ENCODE measurements around the gene EFNB1.

Gene EFNB1

GRCh38 chrX:68843992-68844391 is 15.2 kb downstream of the EFNB1 start:
- no peak for DNase-seq (ENCODE audit: low read depth in 2 of 2)

- DNase-seq (ENCODE audit: low read depth in 2 of 2), result no peak
Measured at GRCh38 chrX:68844581-68844980, 15.8 kb downstream of the EFNB1 start.

- DNase-seq (ENCODE audit: low read depth in 2 of 2), result no peak
Measured at GRCh38 chrX:68846536-68846935, 17.7 kb downstream of the EFNB1 start.

- no peak for DNase-seq (ENCODE audit: low read depth in 2 of 2)
Measured at GRCh38 chrX:68847172-68847571, 18.4 kb downstream of the EFNB1 start.

GRCh38 chrX:68848189-68848940 is 19.5 kb downstream of the EFNB1 start:
- no peak for DNase-seq (ENCODE audit: low read depth in 2 of 2)

- no peak for DNase-seq (ENCODE audit: low read depth in 2 of 2)
Measured at GRCh38 chrX:68851082-68851481, 22.3 kb downstream of the EFNB1 start.

GRCh38 chrX:68852046-68852445 is 23.2 kb downstream of the EFNB1 start:
- DNase-seq (ENCODE audit: low read depth in 2 of 2), result no peak

GRCh38 chrX:68853665-68854251 is 24.9 kb downstream of the EFNB1 start:
- DNase-seq (ENCODE audit: low read depth in 2 of 2), result no peak

GRCh38 chrX:68865300-68865699 is 36.5 kb downstream of the EFNB1 start:
- no peak for DNase-seq (ENCODE audit: low read depth in 2 of 2)

- no peak for DNase-seq (ENCODE audit: low read depth in 2 of 2)
Measured at GRCh38 chrX:68865926-68866325, 37.1 kb downstream of the EFNB1 start.

- DNase-seq (ENCODE audit: low read depth in 2 of 2), result no peak
Measured at GRCh38 chrX:68867458-68868112, 38.8 kb downstream of the EFNB1 start.

- no peak for DNase-seq (ENCODE audit: low read depth in 2 of 2)
Measured at GRCh38 chrX:68868316-68868715, 39.5 kb downstream of the EFNB1 start.

- no peak for DNase-seq (ENCODE audit: low read depth in 2 of 2)
Measured at GRCh38 chrX:68868902-68869800, 40.3 kb downstream of the EFNB1 start.

GRCh38 chrX:68870357-68870756 is 41.5 kb downstream of the EFNB1 start:
- no peak for DNase-seq (ENCODE audit: low read depth in 2 of 2)

- no peak for DNase-seq (ENCODE audit: low read depth in 2 of 2)
Measured at GRCh38 chrX:68872171-68872570, 43.4 kb downstream of the EFNB1 start.

GRCh38 chrX:68874076-68874475 is 45.3 kb downstream of the EFNB1 start:
- no peak for DNase-seq (ENCODE audit: low read depth in 2 of 2)

GRCh38 chrX:68876731-68877130 is 47.9 kb downstream of the EFNB1 start:
- DNase-seq (ENCODE audit: low read depth in 2 of 2), result no peak

GRCh38 chrX:68877606-68878005 is 48.8 kb downstream of the EFNB1 start:
- no peak for DNase-seq (ENCODE audit: low read depth in 2 of 2)

GRCh38 chrX:68878977-68879645 is 50.3 kb downstream of the EFNB1 start:
- no peak for DNase-seq (ENCODE audit: low read depth in 2 of 2)

GRCh38 chrX:68880846-68881552 is 52.2 kb downstream of the EFNB1 start:
- DNase-seq (ENCODE audit: low read depth in 2 of 2), result no peak

GRCh38 chrX:68881911-68882310 is 53.1 kb downstream of the EFNB1 start:
- DNase-seq (ENCODE audit: low read depth in 2 of 2), result no peak
